SK-N-SH treated with all-trans-retinoic acid at 6 μM for 48 hours (cell line): ENCODE results near the gene SCN3B.

Experiments used
- ATAC-seq: fragments of 200-7000 bp; cut with Tn5 transposase; 3 replicates; pipeline ENCODE4 v1.9.1; 2020; ENCODE audit warnings: mild to moderate bottlenecking, moderate library complexity
- ARNTL ChIP-seq: fragments of 450-650 bp; formaldehyde crosslinking; IDR thresholded peaks from 2 replicates; pipeline ENCODE4 v1.5.0; 2020; ENCODE audit warnings: low read depth, mild to moderate bottlenecking, moderate library complexity, borderline replicate concordance
- BACH2 ChIP-seq: fragments of 250-450 bp; sonication (Bioruptor Pico); IDR thresholded peaks from 2 replicates; pipeline ENCODE4 v1.9.0; 2021; ENCODE audit warnings: mild to moderate bottlenecking, borderline replicate concordance
- CSDC2 ChIP-seq: fragments of 250-450 bp; sonication (Bioruptor Pico); IDR thresholded peaks from 2 replicates; pipeline ENCODE4 v1.5.0; 2020; ENCODE audit warnings: mild to moderate bottlenecking, moderate library complexity
- CSRNP3 ChIP-seq: fragments of 250-450 bp; sonication (Bioruptor Pico); IDR thresholded peaks from 2 replicates; pipeline ENCODE4 v1.5.1; 2021; ENCODE audit warnings: mild to moderate bottlenecking, moderate library complexity
- ESRRG ChIP-seq: fragments of 250-450 bp; sonication (Bioruptor Pico); IDR thresholded peaks from 2 replicates; pipeline ENCODE4 v1.6.1; 2021; ENCODE audit warnings: mild to moderate bottlenecking
- GLIS3 ChIP-seq: fragments of 250-450 bp; sonication (Bioruptor Pico); IDR thresholded peaks from 2 replicates; pipeline ENCODE4 v1.5.0; 2020; ENCODE audit warnings: mild to moderate bottlenecking, moderate library complexity
- OSR1 ChIP-seq: fragments of 250-450 bp; sonication (Bioruptor Pico); IDR thresholded peaks from 2 replicates; pipeline ENCODE4 v1.8.0; 2022; ENCODE audit warnings: moderate library complexity, mild to moderate bottlenecking, inconsistent platforms
- PATZ1 ChIP-seq: fragments of 250-450 bp; sonication (Bioruptor Pico); IDR thresholded peaks from 2 replicates; pipeline ENCODE4 v1.8.0; 2020; ENCODE audit warnings: mild to moderate bottlenecking, moderate library complexity, borderline replicate concordance
- POU6F1 ChIP-seq: fragments of 250-450 bp; sonication (Bioruptor Pico); IDR thresholded peaks from 2 replicates; pipeline ENCODE4 v1.8.0; 2021; ENCODE audit warnings: low read depth, mild to moderate bottlenecking, moderate library complexity, borderline replicate concordance
- RARB ChIP-seq: fragments of 250-450 bp; sonication (Bioruptor Pico); IDR thresholded peaks from 2 replicates; pipeline ENCODE4 v1.8.0; 2021; ENCODE audit warnings: mild to moderate bottlenecking, moderate library complexity
- SNAI2 ChIP-seq: fragments of 250-450 bp; sonication (Bioruptor Pico); IDR thresholded peaks from 2 replicates; pipeline ENCODE4 v1.5.0; 2020; ENCODE audit warnings: mild to moderate bottlenecking, moderate library complexity
- TCF4 ChIP-seq: fragments of 250-450 bp; sonication (Bioruptor Pico); IDR thresholded peaks from 2 replicates; pipeline ENCODE4 v1.8.0; 2021; ENCODE audit warnings: mild to moderate bottlenecking, moderate library complexity, borderline replicate concordance
- TOX ChIP-seq: fragments of 250-450 bp; sonication (Bioruptor Pico); IDR thresholded peaks from 2 replicates; pipeline ENCODE4 v1.8.0; 2021; ENCODE audit warnings: mild to moderate bottlenecking, moderate library complexity, borderline replicate concordance
- ZC3H10 ChIP-seq: fragments of 250-450 bp; sonication (Bioruptor Pico); IDR thresholded peaks from 2 replicates; pipeline ENCODE4 v1.5.1; 2021; ENCODE audit warnings: mild to moderate bottlenecking, moderate library complexity
- ZFP3 ChIP-seq: fragments of 250-450 bp; sonication (Bioruptor Pico); IDR thresholded peaks from 2 replicates; pipeline ENCODE4 v1.5.0; 2020; ENCODE audit warnings: mild to moderate bottlenecking, moderate library complexity
- ZFP30 ChIP-seq: fragments of 450-650 bp; formaldehyde crosslinking; IDR thresholded peaks from 2 replicates; pipeline ENCODE4 v1.5.0; 2022; ENCODE audit warnings: mild to moderate bottlenecking, moderate library complexity
- ZNF565 ChIP-seq: fragments of 450-650 bp; formaldehyde crosslinking; conservative IDR thresholded peaks from 2 replicates; pipeline ENCODE4 v1.5.0; 2020; ENCODE audit warnings: low read depth, mild to moderate bottlenecking, moderate library complexity
- ZNF70 ChIP-seq: fragments of 450-650 bp; formaldehyde crosslinking; IDR thresholded peaks from 2 replicates; pipeline ENCODE4 v1.5.0; 2020; ENCODE audit warnings: mild to moderate bottlenecking, moderate library complexity
- ZNF8 ChIP-seq: fragments of 450-650 bp; formaldehyde crosslinking; IDR thresholded peaks from 2 replicates; pipeline ENCODE4 v1.5.0; 2020; ENCODE audit warnings: mild to moderate bottlenecking, moderate library complexity
- TF ChIP-seq, protein P1 (sequence below): fragments of 250-450 bp; sonication (Bioruptor Pico); IDR thresholded peaks from 2 replicates; pipeline ENCODE4 v1.5.0; 2020; ENCODE audit warnings: mild to moderate bottlenecking, moderate library complexity
- TF ChIP-seq, protein P2 (sequence below): fragments of 250-450 bp; sonication (Bioruptor Pico); IDR thresholded peaks from 2 replicates; pipeline ENCODE4 v1.5.1; 2020; ENCODE audit warnings: low read depth, mild to moderate bottlenecking, moderate library complexity

Gene SCN3B

DNA sequence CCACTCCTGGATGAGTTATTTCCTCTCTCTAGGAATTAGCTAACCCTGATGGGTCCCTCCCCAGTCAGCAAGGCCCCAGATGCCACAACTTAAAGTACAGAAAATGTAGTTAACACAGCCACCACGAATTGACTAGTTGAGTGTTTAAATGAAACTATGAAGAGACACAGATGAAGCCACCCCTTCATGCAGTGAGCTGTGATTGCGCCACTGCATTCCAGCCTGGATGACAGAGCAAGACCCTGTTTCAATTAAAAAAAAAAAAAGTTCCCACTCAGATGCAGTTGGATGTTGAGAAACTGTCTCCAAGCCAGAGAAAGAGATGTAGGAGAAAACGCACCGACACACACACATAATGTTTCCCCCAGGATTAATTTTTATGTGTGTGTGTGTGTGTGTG, 53.3 kb downstream of the SCN3B start:
- ATAC-seq, result no peak
- TF ChIP-seq TCF4 (CRISPR knock-in tag), result no peak
- TF ChIP-seq CSRNP3 (CRISPR knock-in tag), result no peak
- TF ChIP-seq ZNF8, result no peak
- TF ChIP-seq PATZ1 (CRISPR knock-in tag), result no peak
- TF ChIP-seq, protein P1, sequence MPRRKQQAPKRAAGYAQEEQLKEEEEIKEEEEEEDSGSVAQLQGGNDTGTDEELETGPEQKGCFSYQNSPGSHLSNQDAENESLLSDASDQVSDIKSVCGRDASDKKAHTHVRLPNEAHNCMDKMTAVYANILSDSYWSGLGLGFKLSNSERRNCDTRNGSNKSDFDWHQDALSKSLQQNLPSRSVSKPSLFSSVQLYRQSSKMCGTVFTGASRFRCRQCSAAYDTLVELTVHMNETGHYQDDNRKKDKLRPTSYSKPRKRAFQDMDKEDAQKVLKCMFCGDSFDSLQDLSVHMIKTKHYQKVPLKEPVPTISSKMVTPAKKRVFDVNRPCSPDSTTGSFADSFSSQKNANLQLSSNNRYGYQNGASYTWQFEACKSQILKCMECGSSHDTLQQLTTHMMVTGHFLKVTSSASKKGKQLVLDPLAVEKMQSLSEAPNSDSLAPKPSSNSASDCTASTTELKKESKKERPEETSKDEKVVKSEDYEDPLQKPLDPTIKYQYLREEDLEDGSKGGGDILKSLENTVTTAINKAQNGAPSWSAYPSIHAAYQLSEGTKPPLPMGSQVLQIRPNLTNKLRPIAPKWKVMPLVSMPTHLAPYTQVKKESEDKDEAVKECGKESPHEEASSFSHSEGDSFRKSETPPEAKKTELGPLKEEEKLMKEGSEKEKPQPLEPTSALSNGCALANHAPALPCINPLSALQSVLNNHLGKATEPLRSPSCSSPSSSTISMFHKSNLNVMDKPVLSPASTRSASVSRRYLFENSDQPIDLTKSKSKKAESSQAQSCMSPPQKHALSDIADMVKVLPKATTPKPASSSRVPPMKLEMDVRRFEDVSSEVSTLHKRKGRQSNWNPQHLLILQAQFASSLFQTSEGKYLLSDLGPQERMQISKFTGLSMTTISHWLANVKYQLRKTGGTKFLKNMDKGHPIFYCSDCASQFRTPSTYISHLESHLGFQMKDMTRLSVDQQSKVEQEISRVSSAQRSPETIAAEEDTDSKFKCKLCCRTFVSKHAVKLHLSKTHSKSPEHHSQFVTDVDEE (CRISPR knock-in tag), result no peak
- TF ChIP-seq POU6F1 (CRISPR knock-in tag), result no peak
- no peak for TF ChIP-seq SNAI2 (CRISPR knock-in tag)
- TF ChIP-seq ZFP30 (CRISPR knock-in tag), result no peak
- no peak for TF ChIP-seq ARNTL (CRISPR knock-in tag)

DNA sequence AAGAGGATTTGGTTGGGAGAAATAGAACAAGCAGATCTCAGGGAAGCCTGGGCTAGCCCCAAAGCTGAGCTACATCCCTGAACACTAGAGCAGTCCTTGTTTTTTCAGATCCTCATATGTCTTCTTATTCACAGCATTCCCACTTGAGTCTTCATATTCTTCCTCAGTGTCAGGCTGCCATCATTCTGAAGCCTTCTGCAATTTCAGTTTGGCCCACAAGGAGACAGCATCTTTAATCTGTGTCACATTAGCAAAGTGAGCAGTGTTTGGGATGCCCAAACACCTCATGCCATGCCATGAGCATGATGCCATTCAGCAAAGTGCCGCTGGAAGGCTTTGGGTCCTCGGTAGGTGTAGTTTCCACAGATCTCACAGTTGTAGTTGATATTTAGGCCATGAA, 56.6 kb downstream of the SCN3B start:
- TF ChIP-seq, protein P2, sequence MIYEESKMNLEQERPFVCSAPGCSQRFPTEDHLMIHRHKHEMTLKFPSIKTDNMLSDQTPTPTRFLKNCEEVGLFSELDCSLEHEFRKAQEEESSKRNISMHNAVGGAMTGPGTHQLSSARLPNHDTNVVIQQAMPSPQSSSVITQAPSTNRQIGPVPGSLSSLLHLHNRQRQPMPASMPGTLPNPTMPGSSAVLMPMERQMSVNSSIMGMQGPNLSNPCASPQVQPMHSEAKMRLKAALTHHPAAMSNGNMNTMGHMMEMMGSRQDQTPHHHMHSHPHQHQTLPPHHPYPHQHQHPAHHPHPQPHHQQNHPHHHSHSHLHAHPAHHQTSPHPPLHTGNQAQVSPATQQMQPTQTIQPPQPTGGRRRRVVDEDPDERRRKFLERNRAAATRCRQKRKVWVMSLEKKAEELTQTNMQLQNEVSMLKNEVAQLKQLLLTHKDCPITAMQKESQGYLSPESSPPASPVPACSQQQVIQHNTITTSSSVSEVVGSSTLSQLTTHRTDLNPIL (CRISPR knock-in tag), result no peak
- TF ChIP-seq, protein P1 (CRISPR knock-in tag), result no peak
- TF ChIP-seq TCF4 (CRISPR knock-in tag) (no peak), CSRNP3 (CRISPR knock-in tag) (no peak), PATZ1 (CRISPR knock-in tag) (no peak), ZNF70 (CRISPR knock-in tag) (no peak), BACH2 (CRISPR knock-in tag) (no peak), CSDC2 (CRISPR knock-in tag) (no peak), OSR1 (CRISPR knock-in tag) (no peak), TOX (CRISPR knock-in tag) (no peak), POU6F1 (CRISPR knock-in tag) (no peak), GLIS3 (CRISPR knock-in tag) (no peak), ZC3H10 (CRISPR knock-in tag) (no peak), ESRRG (CRISPR knock-in tag) (no peak), ZFP3 (no peak), RARB (CRISPR knock-in tag) (no peak), ZNF565 (CRISPR knock-in tag) (no peak), SNAI2 (CRISPR knock-in tag) (no peak), ARNTL (CRISPR knock-in tag) (no peak)
- ATAC-seq, result peak; percentile 37; the same call in 1 of the 3 replicates
